Measurements from ENCODE around the gene CHN2.

DNA sequence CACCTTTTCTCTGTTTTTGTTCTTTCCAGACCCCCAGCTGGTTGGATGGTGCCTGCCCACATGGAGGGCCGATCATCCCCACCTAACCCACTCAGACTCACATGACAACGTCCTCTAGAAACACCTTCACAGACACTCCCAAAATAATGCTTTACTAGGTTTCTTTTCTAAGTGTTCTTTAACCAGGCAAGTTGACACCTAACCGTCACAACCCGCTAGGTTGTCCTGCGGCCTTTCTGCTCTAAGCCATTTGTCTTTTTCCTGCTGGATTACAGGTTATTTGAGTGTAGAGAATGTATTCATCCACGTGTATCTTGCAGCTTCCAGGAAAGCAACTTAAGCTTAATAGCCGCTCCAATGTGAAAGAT lies 54.8 kb downstream of the CHN2 start:
- TF ChIP-seq EZH2 (IDR thresholded peaks at IDR 0.05; ENCODE audit: borderline replicate concordance, insufficient read depth, low read depth, low read length, poor library complexity, severe bottlenecking), result no peak
- TF ChIP-seq, protein P1, sequence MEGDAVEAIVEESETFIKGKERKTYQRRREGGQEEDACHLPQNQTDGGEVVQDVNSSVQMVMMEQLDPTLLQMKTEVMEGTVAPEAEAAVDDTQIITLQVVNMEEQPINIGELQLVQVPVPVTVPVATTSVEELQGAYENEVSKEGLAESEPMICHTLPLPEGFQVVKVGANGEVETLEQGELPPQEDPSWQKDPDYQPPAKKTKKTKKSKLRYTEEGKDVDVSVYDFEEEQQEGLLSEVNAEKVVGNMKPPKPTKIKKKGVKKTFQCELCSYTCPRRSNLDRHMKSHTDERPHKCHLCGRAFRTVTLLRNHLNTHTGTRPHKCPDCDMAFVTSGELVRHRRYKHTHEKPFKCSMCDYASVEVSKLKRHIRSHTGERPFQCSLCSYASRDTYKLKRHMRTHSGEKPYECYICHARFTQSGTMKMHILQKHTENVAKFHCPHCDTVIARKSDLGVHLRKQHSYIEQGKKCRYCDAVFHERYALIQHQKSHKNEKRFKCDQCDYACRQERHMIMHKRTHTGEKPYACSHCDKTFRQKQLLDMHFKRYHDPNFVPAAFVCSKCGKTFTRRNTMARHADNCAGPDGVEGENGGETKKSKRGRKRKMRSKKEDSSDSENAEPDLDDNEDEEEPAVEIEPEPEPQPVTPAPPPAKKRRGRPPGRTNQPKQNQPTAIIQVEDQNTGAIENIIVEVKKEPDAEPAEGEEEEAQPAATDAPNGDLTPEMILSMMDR (IDR thresholded peaks at IDR 0.05), result no peak

All from B cell (primary cell).